SK-MEL-5 (cell line): Measurements from ENCODE around the gene LAPTM5. TPM values are rescaled to one million over a fixed set of nuclear protein-coding genes. Genes with fewer than 3 reads are reported as not detected.

ENCODE experiments used
- DNase-seq: peaks from one replicate; pipeline ENCODE4 v3.0.0-alpha.2; 2016; ENCODE audit warnings: low read depth, low spot score
- in situ Hi-C: cut with HindIII; loops from 2 replicates; pipeline ENCODE4 v1.10.0; 2016; ENCODE audit warnings: low sequenced_read_pairs, high pct_unique_total_duplicates, low pct_unique_long_range_greater_than_20kb
- total RNA-seq: library from RNA; depleted of rRNA; stranded (reverse); fragments of >200 nt; shearing (Covaris generic); gene quantifications from 2 replicates; pipeline ENCODE4 v1.2.3, GENCODE V29; 2014

LAPTM5 gene
- total RNA-seq, 1 experiment from 2014 or later: 0.05 TPM

- DNase-seq: peak; percentile 65
- in situ Hi-C loops: no loop called here
These were observed 37.9 kb downstream of the LAPTM5 start for GRCh38 chr1:30719406-30720270.

GRCh38 chr1:30718636-30719405 is 38.8 kb downstream of the LAPTM5 start:
- no peak for DNase-seq
- in situ Hi-C loops: no loop called here

- DNase-seq: peak; percentile 96
- in situ Hi-C loops: no loop called here
These were observed 39.4 kb downstream of the LAPTM5 start for GRCh38 chr1:30718091-30718635.

GRCh38 chr1:30716646-30717045 is 40.9 kb downstream of the LAPTM5 start:
- no peak for DNase-seq
- in situ Hi-C loops: no loop called here

- no peak for DNase-seq
- in situ Hi-C loops: no loop called here
These were observed 41.7 kb downstream of the LAPTM5 start for GRCh38 chr1:30715886-30716285.

GRCh38 chr1:30715216-30715615 is 42.4 kb downstream of the LAPTM5 start:
- no peak for DNase-seq
- in situ Hi-C loops: no loop called here

- in situ Hi-C loops: no loop called here
- no peak for DNase-seq
These were observed 43.0 kb downstream of the LAPTM5 start for GRCh38 chr1:30714536-30715090.

GRCh38 chr1:30714025-30714424 is 43.5 kb downstream of the LAPTM5 start:
- no peak for DNase-seq
- in situ Hi-C loops: no loop called here

GRCh38 chr1:30713311-30713710 is 44.3 kb downstream of the LAPTM5 start:
- DNase-seq: no peak
- in situ Hi-C loops: no loop called here

- DNase-seq: no peak
These were observed 45.0 kb downstream of the LAPTM5 start for GRCh38 chr1:30712583-30712982.

GRCh38 chr1:30710407-30710806 is 47.2 kb downstream of the LAPTM5 start:
- in situ Hi-C loops: no loop called here
- no peak for DNase-seq

More at GRCh38 chr1:30712583-30712982, 45.0 kb downstream of the LAPTM5 start:
- in situ Hi-C loops: no loop called here

- in situ Hi-C loops: no loop called here
- DNase-seq: no peak
These were observed 49.2 kb downstream of the LAPTM5 start for GRCh38 chr1:30708361-30708728.

GRCh38 chr1:30707412-30708360 is 49.9 kb downstream of the LAPTM5 start:
- in situ Hi-C loops: no loop called here
- DNase-seq: peak; percentile 71

- in situ Hi-C loops: no loop called here
- DNase-seq: no peak
These were observed 51.0 kb downstream of the LAPTM5 start for GRCh38 chr1:30706528-30706927.

GRCh38 chr1:30705698-30706097 is 51.9 kb downstream of the LAPTM5 start:
- in situ Hi-C loops: no loop called here
- DNase-seq: no peak

- in situ Hi-C loops: no loop called here
These were observed 52.6 kb downstream of the LAPTM5 start for GRCh38 chr1:30704765-30705509.

GRCh38 chr1:30704271-30704670 is 53.3 kb downstream of the LAPTM5 start:
- in situ Hi-C loops: no loop called here
- no peak for DNase-seq

More at GRCh38 chr1:30704765-30705509, 52.6 kb downstream of the LAPTM5 start:
- no peak for DNase-seq
